HFF-Myc (cell line): ENCODE data around the gene KCNQ2.

Experiments used
- DNase-seq: peaks from one replicate; pipeline ENCODE4 v3.0.0-alpha.2; 2011; ENCODE audit warnings: low read depth; ENCODE audit errors: extremely low read depth
- H3K4me3 ChIP-seq: replicated peaks from 2 replicates; pipeline ENCODE4 v1.5.1; 2011; ENCODE audit warnings: low read depth, mild to moderate bottlenecking, control low read depth, low read length
- TF ChIP-seq, protein P1 (sequence below): IDR thresholded peaks from 2 replicates; pipeline ENCODE4 v1.5.1; 2012; ENCODE audit warnings: mild to moderate bottlenecking, low read depth, low read length, control low read depth; ENCODE audit errors: missing control alignments

The KCNQ2 gene

DNA sequence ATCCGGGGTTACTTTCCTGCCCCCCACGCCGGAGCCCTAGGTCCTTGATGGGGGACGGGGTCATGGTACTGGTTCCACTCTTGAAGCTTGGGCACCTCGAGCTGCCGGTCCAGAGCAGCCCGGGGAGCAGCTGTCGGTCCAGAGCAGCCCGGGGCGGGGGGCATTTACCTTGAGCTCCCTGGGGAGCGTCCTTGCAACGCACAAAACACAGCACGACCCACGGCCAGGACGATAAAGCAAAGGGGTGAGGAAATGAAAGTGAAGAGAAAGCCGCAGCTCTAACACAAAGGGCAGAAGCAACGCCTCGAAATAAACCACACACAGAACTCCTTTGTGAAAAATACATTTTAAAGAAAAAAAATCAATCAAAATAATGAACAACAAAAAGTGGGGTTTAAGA lies 39.1 kb downstream of the KCNQ2 start:
- TF ChIP-seq, protein P1, sequence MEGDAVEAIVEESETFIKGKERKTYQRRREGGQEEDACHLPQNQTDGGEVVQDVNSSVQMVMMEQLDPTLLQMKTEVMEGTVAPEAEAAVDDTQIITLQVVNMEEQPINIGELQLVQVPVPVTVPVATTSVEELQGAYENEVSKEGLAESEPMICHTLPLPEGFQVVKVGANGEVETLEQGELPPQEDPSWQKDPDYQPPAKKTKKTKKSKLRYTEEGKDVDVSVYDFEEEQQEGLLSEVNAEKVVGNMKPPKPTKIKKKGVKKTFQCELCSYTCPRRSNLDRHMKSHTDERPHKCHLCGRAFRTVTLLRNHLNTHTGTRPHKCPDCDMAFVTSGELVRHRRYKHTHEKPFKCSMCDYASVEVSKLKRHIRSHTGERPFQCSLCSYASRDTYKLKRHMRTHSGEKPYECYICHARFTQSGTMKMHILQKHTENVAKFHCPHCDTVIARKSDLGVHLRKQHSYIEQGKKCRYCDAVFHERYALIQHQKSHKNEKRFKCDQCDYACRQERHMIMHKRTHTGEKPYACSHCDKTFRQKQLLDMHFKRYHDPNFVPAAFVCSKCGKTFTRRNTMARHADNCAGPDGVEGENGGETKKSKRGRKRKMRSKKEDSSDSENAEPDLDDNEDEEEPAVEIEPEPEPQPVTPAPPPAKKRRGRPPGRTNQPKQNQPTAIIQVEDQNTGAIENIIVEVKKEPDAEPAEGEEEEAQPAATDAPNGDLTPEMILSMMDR = no peak
- H3K4me3 ChIP-seq = no peak overlapping the region
- DNase-seq = no peak

DNA sequence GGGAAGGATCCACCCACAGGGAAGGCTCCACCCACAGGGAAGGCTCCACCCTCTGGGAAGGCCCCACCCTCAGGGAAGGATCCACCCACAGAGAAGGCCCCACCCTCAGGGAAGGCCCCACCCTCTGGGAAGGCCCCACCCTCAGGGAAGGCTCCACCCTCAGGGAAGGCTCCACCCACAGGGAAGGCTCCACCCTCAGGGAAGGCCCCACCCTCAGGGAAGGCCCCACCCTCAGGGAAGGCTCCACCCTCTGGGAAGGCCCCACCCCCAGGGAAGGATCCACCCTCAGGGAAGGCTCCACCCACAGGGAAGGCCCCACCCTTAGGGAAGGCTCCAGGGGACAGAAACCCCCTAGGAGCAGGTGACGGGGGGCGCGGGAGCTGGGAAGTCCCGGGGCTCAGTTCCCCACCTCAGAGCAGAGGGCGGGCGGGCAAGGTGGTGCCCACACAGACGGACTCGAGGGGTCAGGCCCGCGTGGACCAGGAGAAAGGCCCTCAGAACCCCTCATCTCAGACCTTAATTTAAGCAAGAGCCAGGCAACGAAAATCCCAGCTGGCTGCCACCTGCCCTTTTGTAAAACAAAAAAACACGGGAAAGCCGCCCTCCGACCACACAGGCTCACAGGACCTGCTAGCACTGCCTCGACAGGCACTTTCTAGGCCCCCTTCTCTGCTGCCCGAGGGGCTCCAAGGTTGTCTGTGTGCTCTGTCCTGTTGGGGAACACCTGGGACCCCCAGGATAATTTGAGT lies 39.7 kb downstream of the KCNQ2 start:
- no peak for DNase-seq
- no peak overlapping the region for H3K4me3 ChIP-seq
- TF ChIP-seq, protein P1 = no peak

DNA sequence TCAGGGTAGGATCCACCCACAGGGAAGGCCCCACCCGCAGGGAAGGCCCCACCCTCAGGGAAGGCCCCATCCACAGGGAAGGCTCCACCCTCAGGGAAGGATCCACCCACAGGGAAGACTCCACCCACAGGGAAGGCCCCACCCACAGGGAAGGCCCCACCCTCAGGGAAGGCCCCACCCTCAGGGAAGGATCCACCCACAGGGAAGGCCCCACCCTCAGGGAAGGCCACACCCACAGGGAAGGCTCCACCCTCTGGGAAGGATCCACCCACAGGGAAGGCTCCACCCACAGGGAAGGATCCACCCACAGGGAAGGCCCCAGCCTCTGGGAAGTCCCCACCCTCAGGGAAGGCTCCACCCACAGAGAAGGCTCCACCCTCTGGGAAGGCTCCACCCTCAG lies 40.5 kb downstream of the KCNQ2 start:
- no peak for DNase-seq
- H3K4me3 ChIP-seq = no peak overlapping the region
- TF ChIP-seq, protein P1 = no peak

DNA sequence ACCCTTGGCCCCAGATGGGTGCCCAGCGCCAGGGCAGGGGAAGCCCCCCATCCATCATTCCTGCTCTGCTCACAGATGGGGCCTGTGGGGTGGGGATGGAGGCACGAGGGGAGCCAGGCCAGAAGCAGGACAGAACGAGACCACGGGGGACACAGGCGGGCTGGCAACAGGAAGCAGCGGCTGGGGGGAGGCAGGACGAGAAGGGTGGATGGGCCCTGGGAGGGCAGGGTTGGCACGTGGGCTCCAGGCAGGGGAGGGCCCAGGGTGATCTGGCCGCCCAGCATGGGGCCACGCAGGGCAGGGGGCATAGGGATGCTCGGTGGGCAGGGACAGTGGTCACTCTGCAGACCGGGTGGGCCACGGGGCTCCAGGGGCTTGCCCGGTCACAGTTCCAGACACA lies 41.6 kb downstream of the KCNQ2 start:
- DNase-seq = no peak
- no peak overlapping the region for H3K4me3 ChIP-seq
- TF ChIP-seq, protein P1 = no peak

DNA sequence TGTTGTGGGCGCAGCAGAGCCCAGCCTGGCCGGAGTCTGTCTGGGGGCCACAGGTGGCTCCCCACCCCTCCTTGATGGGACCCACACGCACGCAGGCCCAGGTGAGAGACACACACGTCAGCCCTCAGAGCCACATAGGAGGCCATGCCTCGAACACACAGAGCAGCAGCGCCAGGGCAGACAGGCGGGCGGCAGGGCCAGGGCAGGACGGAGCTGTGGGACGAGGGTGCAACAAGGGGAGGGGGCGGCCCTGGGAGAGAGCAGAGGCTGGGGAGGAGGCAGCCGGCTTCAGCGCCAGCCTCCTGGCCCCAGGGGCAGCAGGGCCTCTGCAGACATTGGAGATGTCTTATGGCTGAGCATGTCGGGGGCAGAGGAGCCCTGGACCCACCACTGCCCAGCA lies 42.5 kb downstream of the KCNQ2 start:
- no peak overlapping the region for H3K4me3 ChIP-seq
- DNase-seq = no peak
- TF ChIP-seq, protein P1 = no peak

DNA sequence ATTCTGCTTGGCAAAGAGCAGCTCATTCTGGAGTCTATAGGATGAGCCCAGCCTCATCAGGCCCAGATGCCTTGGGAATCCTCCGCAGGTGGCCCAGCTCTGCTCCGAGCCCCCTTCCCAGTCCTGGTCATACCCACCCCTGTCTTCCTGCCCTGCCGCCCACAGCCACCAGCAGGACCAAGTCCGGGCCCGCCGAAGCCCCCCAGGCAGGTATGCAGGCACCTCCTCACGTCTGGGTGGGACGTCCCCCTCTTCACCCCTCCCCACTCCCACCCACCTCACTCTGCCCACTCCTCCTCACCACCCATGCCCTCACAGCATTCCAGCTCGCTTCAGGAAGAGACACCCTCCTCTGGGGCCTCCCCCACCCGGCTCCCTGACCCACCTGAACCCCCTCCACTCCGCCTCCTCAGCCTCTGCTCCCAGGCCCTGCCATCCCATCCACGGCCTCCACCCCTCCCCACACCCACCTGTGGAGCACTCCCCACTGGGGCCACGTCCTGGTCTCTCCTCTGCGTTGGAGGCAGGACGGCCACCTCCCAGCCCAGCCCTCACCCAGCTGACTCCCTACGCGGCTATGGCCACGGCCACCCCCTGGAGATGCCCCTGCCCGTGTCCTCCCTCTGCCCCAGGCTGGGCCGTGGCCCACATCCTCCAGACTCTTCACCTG lies 43.4 kb downstream of the KCNQ2 start:
- TF ChIP-seq, protein P1 = no peak
- DNase-seq = no peak
- no peak overlapping the region for H3K4me3 ChIP-seq
